Activated B cell treated with CpG ODN at 0.5 μM for 24 hours (primary cell): ENCODE data around the gene SNCG. TPM values are rescaled to one million over a fixed set of nuclear protein-coding genes. Genes with fewer than 3 reads are reported as not detected.

Source experiments
- ATAC-seq: fragments of 200-7000 bp; cut with Tn5 transposase; one replicate; pipeline ENCODE4 v1.10.0; 2021; ENCODE audit warnings: low read depth, mild to moderate bottlenecking, moderate library complexity
- CTCF ChIA-PET: fragments of 350-600 bp; sonication (Branson Sonifier 250); formaldehyde crosslinking; loops from one replicate; lab custom pipeline; 2021; ENCODE audit warnings: antibody characterized with exemption; lab: Charles Lee
- POLR2A ChIA-PET: fragments of 350-600 bp; sonication (Branson Sonifier 250); formaldehyde crosslinking; loops from one replicate; lab custom pipeline; 2021; ENCODE audit warnings: antibody characterized with exemption; lab: Charles Lee
- DNase-seq: peaks from one replicate; pipeline ENCODE4 v3.0.0; 2022
- H3K27ac Mint-ChIP-seq: one replicate; pipeline ENCODE4 v1.8.0; 2020; ENCODE audit warnings: mixed read lengths
- H3K27me3 Mint-ChIP-seq: one replicate; pipeline ENCODE4 v1.8.0; 2021; ENCODE audit warnings: mixed read lengths
- H3K36me3 Mint-ChIP-seq: one replicate; pipeline ENCODE4 v1.8.0; 2021; ENCODE audit warnings: low read depth, mixed read lengths
- H3K4me1 Mint-ChIP-seq: one replicate; pipeline ENCODE4 v1.8.0; 2021; ENCODE audit warnings: mixed read lengths
- H3K4me3 Mint-ChIP-seq: one replicate; pipeline ENCODE4 v1.8.0; 2020; ENCODE audit warnings: mild to moderate bottlenecking, mixed read lengths
- H3K9me3 Mint-ChIP-seq: one replicate; pipeline ENCODE4 v1.8.0; 2020; ENCODE audit warnings: mixed read lengths
- intact Hi-C: fragments of 100-400 bp; cut with micrococcal nuclease; formaldehyde crosslinking; loops from one replicate; pipeline ENCODE4 v1.15.1; 2024
- total RNA-seq: library from RNA; stranded (reverse); gene quantifications from 2 replicates; pipeline ENCODE4 v1.2.3, GENCODE V29; 2022
- TF ChIP-seq, protein P1 (sequence below): fragments of 200-600 bp; IDR thresholded peaks from one replicate; pipeline ENCODE4 v1.8.0; 2022; ENCODE audit warnings: antibody characterized with exemption, mild to moderate bottlenecking

The SNCG gene
- not detected in 2 replicates for total RNA-seq

DNA sequence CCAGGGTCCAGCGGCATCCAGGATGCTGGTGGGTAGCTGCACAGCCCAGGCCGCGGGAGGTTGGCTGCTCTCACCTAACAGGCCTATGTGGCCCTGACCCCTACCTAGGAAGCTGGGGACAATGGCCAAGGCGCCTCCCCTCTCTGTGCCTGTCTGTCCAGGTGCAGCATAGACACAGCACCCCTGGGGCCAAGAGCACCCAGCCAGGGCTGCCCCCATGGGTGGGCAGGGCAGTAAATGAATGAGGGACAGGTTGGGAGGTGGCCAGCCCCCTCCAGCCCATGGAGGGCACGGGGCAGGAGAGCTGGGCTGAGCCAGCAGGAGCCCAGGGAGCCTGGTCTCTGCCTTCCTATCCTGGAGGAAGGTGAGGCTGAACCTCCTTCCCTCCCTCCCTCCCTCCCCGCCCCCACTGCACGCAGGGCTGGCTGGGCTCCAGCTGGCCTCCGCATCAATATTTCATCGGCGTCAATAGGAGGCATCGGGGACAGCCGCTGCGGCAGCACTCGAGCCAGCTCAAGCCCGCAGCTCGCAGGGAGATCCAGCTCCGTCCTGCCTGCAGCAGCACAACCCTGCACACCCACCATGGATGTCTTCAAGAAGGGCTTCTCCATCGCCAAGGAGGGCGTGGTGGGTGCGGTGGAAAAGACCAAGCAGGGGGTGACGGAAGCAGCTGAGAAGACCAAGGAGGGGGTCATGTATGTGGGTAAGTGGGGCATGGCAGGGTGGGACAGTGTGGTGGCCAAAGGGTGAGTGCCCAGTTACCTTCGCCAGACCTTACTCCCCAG is at the start of gene SNCG:
Gene SNCG (plus strand): TSS at position 484 of the 785 bp plus-strand sequence. CDS start 99 bp downstream, at position 583.
- ATAC-seq (no peak), DNase-seq (no peak)
- POLR2A ChIA-PET = no interaction called here
- Mint-ChIP-seq H3K27me3 (peaks cover 3% of the 10 kb centered on the region), H3K36me3 (no peaks in the 10 kb centered on the region), H3K27ac (no peak within 1 kb of the TSS), H3K9me3 (no peaks in the 10 kb centered on the region), H3K4me1 (peaks cover 2% of the 10 kb centered on the region), H3K4me3 (no peak within 1 kb of the TSS)
- TF ChIP-seq, protein P1, sequence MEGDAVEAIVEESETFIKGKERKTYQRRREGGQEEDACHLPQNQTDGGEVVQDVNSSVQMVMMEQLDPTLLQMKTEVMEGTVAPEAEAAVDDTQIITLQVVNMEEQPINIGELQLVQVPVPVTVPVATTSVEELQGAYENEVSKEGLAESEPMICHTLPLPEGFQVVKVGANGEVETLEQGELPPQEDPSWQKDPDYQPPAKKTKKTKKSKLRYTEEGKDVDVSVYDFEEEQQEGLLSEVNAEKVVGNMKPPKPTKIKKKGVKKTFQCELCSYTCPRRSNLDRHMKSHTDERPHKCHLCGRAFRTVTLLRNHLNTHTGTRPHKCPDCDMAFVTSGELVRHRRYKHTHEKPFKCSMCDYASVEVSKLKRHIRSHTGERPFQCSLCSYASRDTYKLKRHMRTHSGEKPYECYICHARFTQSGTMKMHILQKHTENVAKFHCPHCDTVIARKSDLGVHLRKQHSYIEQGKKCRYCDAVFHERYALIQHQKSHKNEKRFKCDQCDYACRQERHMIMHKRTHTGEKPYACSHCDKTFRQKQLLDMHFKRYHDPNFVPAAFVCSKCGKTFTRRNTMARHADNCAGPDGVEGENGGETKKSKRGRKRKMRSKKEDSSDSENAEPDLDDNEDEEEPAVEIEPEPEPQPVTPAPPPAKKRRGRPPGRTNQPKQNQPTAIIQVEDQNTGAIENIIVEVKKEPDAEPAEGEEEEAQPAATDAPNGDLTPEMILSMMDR = no peak
- intact Hi-C loops = no loop called here
- CTCF ChIA-PET = no interaction called here

DNA sequence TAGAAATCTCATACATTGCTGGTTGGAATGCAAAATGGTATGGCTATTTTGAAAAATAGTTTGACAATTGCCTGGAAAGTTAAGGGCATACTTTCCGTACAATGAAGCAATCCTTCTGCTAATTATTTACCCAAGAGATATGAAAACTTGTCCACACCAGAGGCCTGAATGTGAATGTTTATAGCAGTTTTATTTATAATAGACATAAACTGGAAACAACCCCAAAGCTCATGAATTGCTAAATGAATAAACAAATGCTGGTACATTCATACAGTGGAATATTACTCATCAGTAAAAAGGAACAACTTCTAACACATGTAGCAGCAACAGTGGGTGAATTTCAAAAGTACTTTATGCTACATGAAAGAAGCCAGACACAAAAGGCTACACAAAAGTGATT is 43.7 kb upstream of the SNCG start:
- no peaks in the 10 kb centered on the region for H3K9me3 Mint-ChIP-seq
- no peak for DNase-seq
- peaks cover 29% of the 10 kb centered on the region for H3K36me3 Mint-ChIP-seq
- CTCF ChIA-PET = no interaction called here
- no peak overlapping the region for H3K27ac Mint-ChIP-seq
- POLR2A ChIA-PET = no interaction called here
- ATAC-seq = no peak
- H3K4me1 Mint-ChIP-seq = no peaks in the 10 kb centered on the region
- TF ChIP-seq, protein P1 = no peak
- intact Hi-C loops = no loop called here
- no peaks in the 10 kb centered on the region for H3K27me3 Mint-ChIP-seq
- H3K4me3 Mint-ChIP-seq = no peak overlapping the region

GRCh38 chr10:86918022-86918471 is 40.4 kb upstream of the SNCG start:
- CTCF ChIA-PET = no interaction called here
- H3K4me1 Mint-ChIP-seq = no peaks in the 10 kb centered on the region
- H3K27ac Mint-ChIP-seq = no peak overlapping the region
- DNase-seq (no peak), ATAC-seq (no peak)
- TF ChIP-seq, protein P1 = no peak
- POLR2A ChIA-PET = no interaction called here
- no peaks in the 10 kb centered on the region for H3K27me3 Mint-ChIP-seq
- H3K9me3 Mint-ChIP-seq = no peaks in the 10 kb centered on the region
- H3K36me3 Mint-ChIP-seq = peaks cover 32% of the 10 kb centered on the region
- intact Hi-C loops = no loop called here
- H3K4me3 Mint-ChIP-seq = no peak overlapping the region

DNA sequence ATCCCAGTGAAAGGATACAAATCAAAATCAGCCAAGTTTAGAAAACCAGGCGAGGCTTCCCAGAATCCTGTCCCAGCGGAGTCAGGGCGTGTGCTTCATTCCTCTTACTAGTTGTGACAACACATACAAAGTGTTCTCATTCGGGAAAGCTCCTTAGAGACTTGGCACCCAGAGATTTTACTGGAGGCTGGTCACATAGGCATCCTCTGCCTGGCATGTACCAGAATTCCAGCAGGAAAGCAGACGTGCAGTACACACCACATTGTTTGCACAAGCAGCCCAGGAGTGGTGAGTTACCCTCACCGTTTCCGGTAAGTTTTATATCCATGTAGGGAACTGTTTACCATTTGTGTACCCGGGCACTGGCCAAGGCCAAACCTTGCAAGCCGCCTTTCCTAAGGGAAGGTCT is 35.8 kb upstream of the SNCG start:
- TF ChIP-seq, protein P1 = no peak
- DNase-seq (no peak), ATAC-seq (no peak)
- Mint-ChIP-seq H3K36me3 (peaks cover 21% of the 10 kb centered on the region), H3K27ac (no peak overlapping the region), H3K9me3 (no peaks in the 10 kb centered on the region), H3K27me3 (no peaks in the 10 kb centered on the region), H3K4me1 (no peaks in the 10 kb centered on the region), H3K4me3 (no peak overlapping the region)
- intact Hi-C loops = no loop called here
- POLR2A ChIA-PET = no interaction called here
- CTCF ChIA-PET = no interaction called here

- intact Hi-C loops = no loop called here
- ChIA-PET CTCF (interaction anchor here (0.8 kb wide), 1 partner anchor 37 kb away, joined by 3 read pairs; no protein-coding TSS in a partner anchor), POLR2A (no interaction called here)
- DNase-seq (no peak), ATAC-seq (no peak)
- H3K4me3 Mint-ChIP-seq = no peak overlapping the region
- no peak overlapping the region for H3K27ac Mint-ChIP-seq
- no peaks in the 10 kb centered on the region for H3K4me1 Mint-ChIP-seq
- TF ChIP-seq, protein P1 = no peak
- no peaks in the 10 kb centered on the region for H3K9me3 Mint-ChIP-seq
- H3K27me3 Mint-ChIP-seq = no peaks in the 10 kb centered on the region
- H3K36me3 Mint-ChIP-seq = peaks cover 2% of the 10 kb centered on the region
Measured at GRCh38 chr10:86929468-86930380, 28.7 kb upstream of the SNCG start.
